Dermis microvascular lymphatic vessel endothelial cell (primary cell): ENCODE results near the gene AP4M1. TPM values are rescaled to one million over a fixed set of nuclear protein-coding genes. Genes with fewer than 3 reads are reported as not detected.

Source experiments
- DNase-seq, 2 donors: peaks; one replicate each; pipeline versions ENCODE4 v3.0.0 to v3.0.0-alpha.2; 2010; ENCODE audit warnings: low read depth in 2 of 2
- total RNA-seq: library from RNA; depleted of rRNA; stranded (reverse); fragments of >200 nt; gene quantifications from 2 replicates; pipeline ENCODE4 v1.2.1, GENCODE V29; 2014

The AP4M1 gene
- total RNA-seq, 1 donor from 2014 or later: 12.3 TPM

GRCh38 chr7:100157334-100158228 lies 56.1 kb downstream of the AP4M1 start:
- peak in 1 of 2 donors; percentile 46 for DNase-seq

Other genes starting within 250 kb of the AP4M1 start
- 0.13 TPM in 1 of 2 replicates, not detected in the other for gene OR2AE1, start 224.6 kb upstream of the AP4M1 start, total RNA-seq
- gene TRIM4, start 182.1 kb upstream of the AP4M1 start, total RNA-seq: 14.6 and 19.3 TPM in 2 replicates
- 0.26 and 0.63 TPM in 2 replicates for gene GJC3, start 172.0 kb upstream of the AP4M1 start, total RNA-seq
- not detected in 2 replicates for gene AZGP1, start 125.6 kb upstream of the AP4M1 start, total RNA-seq
- gene ZKSCAN1, start 86.0 kb upstream of the AP4M1 start, total RNA-seq: 21.7 and 30.7 TPM in 2 replicates
- 5.4 and 6.2 TPM in 2 replicates for gene ZSCAN21, start 51.9 kb upstream of the AP4M1 start, total RNA-seq
- gene ZNF3, start 19.9 kb upstream of the AP4M1 start, total RNA-seq: 22.5 and 30.1 TPM in 2 replicates
- gene COPS6, start 12.7 kb upstream of the AP4M1 start, total RNA-seq: 66.1 and 79.3 TPM in 2 replicates
- 54.0 and 106 TPM in 2 replicates for gene MCM7, start 246 bp upstream of the AP4M1 start, total RNA-seq
- 21.6 and 25.8 TPM in 2 replicates for gene TAF6, start 17.7 kb downstream of the AP4M1 start, total RNA-seq
- 24.4 and 26.2 TPM in 2 replicates for gene CNPY4, start 18.0 kb downstream of the AP4M1 start, total RNA-seq
- 2.1 and 2.2 TPM in 2 replicates for gene MBLAC1, start 25.3 kb downstream of the AP4M1 start, total RNA-seq
- gene LAMTOR4, start 47.3 kb downstream of the AP4M1 start, total RNA-seq: 84.2 and 112 TPM in 2 replicates
- 4.4 and 5.8 TPM in 2 replicates for gene TRAPPC14, start 57.1 kb downstream of the AP4M1 start, total RNA-seq
- gene GAL3ST4, start 67.0 kb downstream of the AP4M1 start, total RNA-seq: 0.13 TPM in 2 replicates
- gene GPC2, start 75.7 kb downstream of the AP4M1 start, total RNA-seq: 1.9 and 2.8 TPM in 2 replicates
- 0.13 and 0.38 TPM in 2 replicates for gene STAG3, start 76.3 kb downstream of the AP4M1 start, total RNA-seq
- gene PVRIG, start 118.3 kb downstream of the AP4M1 start, total RNA-seq: not detected in 2 replicates
- not detected in 2 replicates for gene SPDYE3, start 206.1 kb downstream of the AP4M1 start, total RNA-seq